HG02798 (cell line): ENCODE results near the gene AFP.

Experiments used
- ATAC-seq: cut with Tn5 transposase; IDR thresholded peaks from one replicate; pipeline ENCODE4 v1.9.1; 2021; ENCODE audit warnings: mild to moderate bottlenecking; ENCODE audit not compliant: unreplicated experiment, poor library complexity

AFP gene

DNA sequence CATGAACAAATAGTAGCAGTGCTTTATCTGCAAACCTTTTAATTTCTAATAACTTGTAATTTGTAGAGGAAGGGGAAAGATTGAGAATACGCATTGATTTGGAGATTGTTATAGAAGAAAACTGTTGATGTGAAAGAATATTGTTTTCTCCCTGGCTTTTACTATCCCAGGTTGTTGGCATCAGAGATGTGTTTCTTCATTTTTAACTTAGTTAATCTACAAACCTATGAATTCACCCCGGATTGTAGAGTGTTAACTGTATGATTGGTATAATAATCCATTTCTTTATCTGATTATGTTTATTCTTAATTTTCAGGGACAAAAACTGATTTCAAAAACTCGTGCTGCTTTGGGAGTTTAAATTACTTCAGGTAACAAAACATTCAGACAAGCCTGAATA, 18.9 kb downstream of the AFP start:
- ATAC-seq: no peak

DNA sequence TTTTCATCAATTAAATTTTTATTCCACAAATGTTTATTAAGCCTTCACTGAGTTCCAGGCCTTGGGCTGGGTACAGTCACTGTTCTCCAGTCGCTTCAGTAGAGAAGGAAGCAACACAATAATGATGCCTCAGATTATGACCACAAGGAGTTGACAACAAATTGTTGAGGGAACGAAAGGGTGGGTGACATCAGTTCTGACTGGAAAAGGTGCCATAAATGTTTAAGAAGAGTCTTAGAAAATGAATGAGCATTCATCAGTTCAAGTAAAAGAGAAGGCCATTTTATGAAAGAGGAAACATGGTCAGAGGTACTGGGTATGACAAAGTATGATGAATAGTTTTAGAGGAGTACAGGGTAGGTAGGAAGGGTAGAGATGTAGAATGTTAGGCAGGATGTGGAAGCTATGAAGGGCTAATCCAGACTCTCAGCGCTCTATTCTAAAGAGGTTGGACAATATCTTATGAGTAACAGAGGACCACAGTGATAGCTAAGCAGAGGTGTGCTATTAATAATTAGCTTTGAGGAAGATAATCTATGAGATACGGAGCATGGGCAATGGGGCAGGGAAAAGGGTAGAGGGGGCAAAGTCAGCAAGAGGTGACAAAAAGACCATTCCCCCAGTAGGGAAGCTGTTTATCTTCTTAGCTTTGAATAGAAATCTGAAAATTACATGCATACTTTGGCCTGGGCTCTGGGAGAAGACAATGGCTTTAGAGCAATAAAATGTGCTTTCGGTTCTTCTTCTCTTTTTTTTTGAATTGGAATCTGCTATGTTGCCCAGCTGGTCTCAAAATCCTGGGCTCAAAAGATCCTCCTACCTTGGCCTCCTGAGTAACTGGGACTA, 20.4 kb downstream of the AFP start:
- ATAC-seq: no peak

DNA sequence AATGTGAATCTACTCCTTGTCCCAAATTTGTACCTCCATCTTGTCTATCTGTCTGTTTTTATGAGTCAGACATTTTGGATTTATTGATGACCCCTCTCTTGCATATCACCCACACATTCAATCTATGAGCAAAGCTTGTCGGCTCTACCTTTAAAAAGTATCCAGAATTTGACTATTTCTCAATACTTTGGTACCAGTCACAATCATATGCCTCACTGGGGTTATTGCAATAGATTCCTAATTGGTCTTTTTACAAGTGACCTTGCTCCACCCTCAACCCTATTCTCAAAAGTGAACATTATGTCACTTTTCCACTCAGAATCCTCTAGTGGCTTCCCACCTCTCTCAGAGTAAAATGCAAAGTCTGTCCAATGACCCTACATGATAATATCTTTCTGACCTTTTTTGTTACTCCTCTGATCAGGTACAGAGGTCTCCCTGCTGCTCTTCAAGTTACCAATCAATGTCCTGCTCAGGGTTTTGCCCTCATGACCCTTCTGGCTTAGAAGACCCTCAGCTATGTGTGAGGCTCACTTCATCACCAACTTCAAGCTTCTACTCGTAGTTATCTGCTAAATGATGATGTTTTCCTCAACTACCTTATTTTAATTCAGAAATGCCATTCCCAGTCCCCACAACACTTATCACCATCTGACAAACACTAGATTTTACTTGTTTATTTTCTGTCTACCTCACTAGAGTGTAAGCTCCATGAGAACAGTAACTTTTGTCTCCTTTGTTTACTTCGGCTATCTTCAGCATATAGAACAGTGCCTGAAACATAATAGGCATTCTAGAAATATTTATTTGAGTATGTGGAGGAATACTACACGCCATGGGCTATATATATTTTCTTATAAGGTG, 22.4 kb downstream of the AFP start:
- no peak for ATAC-seq

DNA sequence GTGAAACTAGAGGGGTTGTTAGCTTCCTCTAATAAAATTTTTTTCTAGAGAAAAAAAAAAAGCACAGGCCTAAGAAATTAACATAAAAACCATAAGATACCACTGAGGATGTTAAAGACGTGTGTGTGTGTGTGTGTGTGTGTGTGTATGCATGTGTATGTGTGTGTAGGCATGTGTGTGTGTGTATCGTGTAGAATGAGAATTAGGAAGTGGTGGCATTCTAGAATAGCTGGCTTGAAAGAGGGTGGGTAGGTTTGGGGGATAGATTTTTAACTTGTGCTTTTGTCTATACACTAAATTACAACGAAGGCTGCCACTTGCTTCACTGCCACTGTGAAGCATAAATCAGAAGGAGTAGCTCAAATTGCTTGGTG, 23.0 kb downstream of the AFP start:
- no peak for ATAC-seq

DNA sequence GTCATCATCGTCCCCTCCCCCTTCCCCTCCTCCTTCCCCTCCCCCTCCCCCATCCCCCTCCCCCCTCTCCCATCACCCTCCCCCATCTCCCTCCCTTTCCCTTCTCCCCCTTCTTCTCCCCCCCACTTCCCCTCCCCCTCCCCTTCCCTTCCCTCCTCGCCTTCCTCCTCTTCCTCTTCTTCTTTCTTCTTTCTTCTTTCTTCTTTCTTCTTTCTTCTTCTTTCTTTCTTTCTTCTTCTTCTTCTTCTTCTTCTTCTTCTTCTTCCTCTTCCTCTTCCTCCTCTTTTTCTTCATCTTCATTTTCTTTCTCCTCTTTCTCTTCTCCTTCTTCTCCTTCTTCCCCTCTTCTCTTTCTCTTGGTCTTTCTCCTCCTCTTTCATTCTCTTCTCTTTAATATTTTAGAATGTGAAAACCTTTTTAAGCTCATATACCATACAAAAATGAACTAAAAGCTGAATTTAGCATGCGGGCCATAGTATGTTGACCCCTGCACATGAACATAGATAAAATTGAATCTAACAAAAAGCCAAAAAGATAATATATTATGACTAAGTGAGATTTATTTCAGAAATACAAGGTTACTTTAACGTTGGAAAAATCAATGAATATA, 25.0 kb downstream of the AFP start:
- ATAC-seq: no peak

DNA sequence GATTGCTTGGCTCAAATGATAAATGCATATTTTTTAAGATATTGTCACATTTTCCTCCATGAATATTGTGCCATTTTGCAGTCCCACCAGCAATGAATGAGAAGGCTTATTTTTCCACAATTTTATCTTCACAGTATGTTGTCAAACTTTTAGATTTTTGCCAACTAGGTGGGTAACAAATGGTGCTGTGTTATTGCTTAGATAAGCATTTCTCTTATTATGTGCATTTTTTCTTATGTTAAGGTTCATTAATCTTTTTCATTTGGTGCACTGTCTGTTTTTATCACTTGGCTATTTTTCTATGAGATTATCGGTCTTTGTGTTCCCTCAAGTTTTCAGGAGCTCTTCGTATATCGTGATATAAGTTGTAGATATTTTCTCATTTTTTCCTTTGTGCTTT, 32.1 kb downstream of the AFP start:
- ATAC-seq: no peak

DNA sequence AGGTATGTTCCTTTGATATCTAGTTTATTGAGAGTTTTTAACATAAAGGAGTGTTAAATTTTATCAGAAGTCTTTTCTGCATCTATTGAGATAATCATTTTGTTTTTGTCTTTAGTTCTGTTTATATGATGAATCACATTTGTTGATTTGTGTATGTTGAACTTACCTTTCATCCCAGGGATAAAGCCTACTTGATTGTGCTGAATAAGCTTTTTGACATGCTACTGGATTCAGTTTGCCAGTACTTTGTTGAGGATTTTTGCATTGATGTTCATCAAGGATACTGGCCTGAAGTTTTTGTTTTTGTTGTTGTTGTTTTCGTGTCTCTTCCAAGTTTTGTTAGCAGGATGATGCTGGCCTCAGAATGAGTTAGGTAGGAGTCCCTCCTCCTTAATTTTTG, 34.7 kb downstream of the AFP start:
- ATAC-seq: no peak

DNA sequence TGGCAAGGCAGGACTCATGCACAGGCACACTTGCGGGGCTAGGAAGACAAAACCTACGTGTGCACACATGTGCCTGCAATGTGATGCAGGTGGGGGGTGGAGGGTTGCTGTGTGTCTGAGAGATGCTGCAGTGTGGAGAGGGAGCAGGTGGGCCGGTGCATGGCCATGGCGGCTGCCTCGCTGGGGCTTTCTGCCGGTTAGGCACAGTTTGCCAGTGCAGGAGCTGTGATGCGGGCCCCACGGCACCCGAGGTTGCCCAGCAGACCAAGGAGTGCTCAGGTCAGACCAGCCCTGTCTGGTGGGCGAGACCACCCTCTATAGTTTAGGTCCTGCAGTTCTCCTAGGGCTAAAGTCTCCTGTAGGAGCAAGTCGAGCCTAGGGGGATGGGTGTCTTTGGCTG, 41.2 kb downstream of the AFP start:
- no peak for ATAC-seq

DNA sequence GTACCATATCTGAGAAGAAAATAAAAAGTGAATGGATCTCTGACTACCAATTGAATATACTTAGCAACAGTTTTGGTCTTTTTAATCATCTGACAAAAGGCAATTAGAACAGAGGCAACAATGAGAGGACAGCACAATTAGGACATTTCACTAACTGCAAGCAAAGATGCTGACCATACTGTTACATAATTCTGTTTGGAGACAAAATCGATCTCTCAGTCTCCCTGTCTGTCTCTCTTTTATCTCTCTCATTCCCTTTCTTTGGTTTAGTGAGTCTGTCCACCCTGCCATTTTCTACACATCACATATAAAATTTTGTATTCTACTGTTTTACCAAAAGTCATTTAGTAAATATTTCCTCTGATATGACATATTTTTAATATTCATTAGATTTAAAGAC, 43.3 kb downstream of the AFP start:
- ATAC-seq: no peak

DNA sequence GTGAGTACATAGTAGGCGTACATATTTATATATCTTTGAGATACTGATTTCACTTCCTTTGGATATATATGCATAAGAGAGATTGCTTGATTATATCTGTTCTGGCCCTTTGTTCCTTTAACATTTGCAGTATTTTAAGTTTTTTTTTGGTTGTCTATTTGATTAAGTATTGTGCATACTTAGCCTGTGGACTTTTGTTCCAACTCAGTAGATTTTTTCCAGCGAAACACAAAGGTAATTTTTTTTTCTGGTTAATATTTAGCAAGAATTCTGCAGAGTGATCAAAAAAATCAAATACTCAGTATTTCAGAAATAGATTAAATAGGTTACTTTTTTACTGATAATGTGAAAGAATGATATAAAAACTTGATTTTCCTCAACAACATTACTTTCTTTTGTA, 45.3 kb downstream of the AFP start, which contains the start of gene AFM:
Gene AFM, plus strand, starts transcription at position 388 of the 400 bp plus-strand sequence. CDS start 31 bp downstream, outside the sequence.
- ATAC-seq: no peak

DNA sequence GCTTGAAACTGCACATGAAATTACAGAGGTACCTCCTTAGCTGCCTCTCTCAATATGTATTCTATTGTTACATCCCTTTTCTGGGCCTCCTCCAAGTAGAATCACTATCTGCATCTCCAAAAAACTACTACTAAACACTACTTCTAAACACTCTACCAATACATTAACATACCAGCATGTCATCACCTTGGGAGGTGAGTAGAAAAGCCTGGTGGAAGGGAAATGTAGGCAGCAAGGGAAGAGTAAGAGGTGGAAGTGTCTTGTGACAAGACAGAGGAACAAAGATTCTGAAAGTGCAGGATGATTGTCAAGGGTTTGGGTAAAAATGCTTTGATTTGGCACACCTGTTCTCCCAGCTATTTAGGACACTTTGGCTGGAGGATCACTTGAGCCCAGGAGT, 49.1 kb downstream of the AFP start:
- ATAC-seq: no peak

DNA sequence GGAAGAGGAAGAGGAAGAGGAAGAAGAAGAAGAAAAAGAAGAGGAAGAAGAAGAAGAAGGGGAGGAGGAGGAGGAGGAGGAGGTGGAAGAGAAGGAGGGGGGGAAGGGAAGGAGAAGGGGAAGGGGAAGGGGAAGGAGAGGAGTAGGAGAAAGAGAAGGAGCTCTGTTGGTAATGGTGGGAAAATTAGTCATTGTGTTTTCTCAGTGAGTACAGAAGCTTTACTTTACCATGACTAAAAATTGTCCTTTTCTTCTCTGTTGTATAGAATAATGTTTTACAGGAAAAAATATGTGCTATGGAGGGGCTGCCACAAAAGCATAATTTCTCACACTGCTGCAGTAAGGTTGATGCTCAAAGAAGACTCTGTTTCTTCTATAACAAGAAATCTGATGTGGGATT, 49.6 kb downstream of the AFP start:
- ATAC-seq: no peak

DNA sequence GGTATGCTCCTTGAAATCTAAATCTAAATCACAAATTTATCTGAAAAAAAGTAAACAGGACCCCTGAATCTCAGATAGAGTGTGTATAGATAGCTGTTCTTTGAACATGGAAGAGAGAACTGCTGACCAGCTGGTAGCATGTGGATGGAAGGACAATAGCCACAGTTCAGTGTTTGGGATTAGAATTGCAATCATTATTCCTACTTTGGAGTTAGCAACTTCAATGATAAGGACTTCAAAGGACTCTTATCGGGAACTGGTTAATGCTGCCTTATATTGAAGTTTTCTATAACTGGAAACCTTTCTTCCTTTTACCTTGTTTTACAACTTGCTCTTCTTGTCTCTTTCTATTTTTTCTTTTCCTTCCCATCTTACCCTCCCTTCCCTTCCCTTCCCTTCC, 50.5 kb downstream of the AFP start:
- no peak for ATAC-seq

DNA sequence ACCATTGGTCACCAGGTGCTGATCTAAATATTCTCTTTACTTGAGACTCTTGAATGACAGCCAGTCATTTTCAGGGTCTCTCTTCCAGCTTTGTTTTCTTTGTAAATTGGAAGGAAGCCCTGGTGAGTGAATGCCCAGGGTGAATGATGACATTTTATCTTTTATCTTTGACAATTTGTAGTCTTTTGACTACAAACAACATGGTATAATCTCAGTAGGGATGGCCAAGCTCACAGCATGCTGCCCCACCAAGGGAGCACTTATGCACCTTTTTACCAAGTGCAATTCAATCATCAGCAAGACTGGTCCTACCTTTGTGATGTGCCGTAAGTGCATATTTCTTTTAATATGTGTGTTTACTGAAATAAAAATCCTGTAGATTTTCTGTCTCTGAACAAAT, 51.2 kb downstream of the AFP start:
- ATAC-seq: no peak

DNA sequence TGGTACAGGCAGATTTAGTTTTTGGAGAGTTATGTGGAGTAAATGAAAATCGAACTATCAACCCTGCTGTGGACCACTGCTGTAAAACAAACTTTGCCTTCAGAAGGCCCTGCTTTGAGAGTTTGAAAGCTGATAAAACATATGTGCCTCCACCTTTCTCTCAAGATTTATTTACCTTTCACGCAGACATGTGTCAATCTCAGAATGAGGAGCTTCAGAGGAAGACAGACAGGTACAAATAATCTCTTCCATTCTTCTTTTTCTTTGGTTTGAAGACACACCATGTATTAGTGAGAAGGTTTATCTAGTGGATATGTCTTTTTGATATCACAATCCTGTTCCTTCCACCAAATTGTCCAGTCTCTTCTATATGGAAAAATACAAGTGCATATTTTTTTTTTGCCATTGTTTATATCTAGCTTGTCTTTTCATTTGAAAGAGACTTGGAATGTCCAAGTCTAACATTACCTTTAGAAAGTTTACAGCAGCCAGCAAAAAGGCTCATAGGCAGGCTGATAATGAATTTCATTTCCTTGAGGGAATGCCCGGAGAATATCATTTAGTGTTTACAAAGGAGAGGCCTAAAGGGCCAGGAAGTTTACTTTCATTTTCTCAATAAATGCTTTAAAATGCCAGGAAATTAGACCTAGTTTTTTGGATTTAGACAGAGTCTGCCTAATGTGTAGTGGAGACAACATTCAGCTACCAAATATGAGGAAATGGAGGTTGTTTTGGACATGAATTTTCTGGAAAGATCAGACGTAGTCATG, 64.2 kb downstream of the AFP start:
- no peak for ATAC-seq

DNA sequence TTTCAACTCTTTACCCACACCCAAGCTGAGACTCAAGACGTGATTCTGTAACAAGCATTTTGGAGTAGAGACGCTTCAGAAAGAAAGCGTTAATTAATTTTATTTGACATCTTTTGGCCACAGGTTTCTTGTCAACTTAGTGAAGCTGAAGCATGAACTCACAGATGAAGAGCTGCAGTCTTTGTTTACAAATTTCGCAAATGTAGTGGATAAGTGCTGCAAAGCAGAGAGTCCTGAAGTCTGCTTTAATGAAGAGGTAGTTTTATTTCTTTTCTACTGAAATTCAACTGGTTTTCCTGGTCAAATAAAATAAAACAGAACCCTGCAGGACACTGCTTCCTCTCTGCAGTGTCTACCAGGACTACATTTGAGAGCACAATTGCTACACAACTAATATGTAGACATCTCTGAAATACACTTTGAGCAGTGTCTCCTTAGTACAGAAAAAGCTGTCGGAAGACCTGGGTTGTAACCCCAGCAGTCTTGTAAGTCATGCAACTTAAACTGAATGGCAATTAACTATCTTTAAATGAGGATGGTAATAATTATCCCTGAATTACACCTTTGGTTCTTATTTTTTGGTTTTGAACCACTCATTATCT, 65.7 kb downstream of the AFP start:
- no peak for ATAC-seq

DNA sequence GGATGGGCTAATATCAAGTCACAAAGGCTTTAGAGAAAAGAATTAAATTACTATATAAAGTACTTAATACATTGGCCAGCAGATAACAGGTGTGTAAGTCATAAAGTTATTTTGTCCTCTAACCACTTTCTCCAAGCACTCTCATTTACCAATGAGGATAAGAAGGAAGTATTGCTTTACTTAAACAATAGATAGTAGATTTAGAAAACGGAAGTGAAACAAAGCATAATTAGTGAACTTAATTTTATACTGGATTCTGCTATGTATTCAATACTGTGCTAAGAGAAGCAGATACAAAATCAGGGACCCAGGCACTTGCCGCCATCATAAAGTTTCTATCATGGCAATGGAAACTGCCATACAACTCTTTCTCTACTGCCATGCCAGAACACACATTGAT, 69.5 kb downstream of the AFP start:
- ATAC-seq: no peak
